Transverse colon (tissue), 4 donors: ENCODE measurements around the gene CTNND2. TPM values are rescaled to one million over a fixed set of nuclear protein-coding genes. Genes with fewer than 3 reads are reported as not detected.

ENCODE experiments used
- DNase-seq: peaks from one replicate; pipeline ENCODE4 v3.0.0-alpha.2; 2019
- H3K27ac ChIP-seq, 4 donors: fragments of 200-600 bp; sonication (generic); 2 replicates each; pipeline ENCODE4 v1.5.1; 2016 to 2018; ENCODE audit warnings: inconsistent platforms in 4 of 4
- H3K27me3 ChIP-seq: fragments of 200-600 bp; sonication (generic); 2 replicates; pipeline ENCODE4 v1.5.1; 2017; ENCODE audit warnings: inconsistent platforms
- H3K36me3 ChIP-seq, 4 donors: fragments of 200-600 bp; sonication (generic); 2 replicates each; pipeline ENCODE4 v1.5.1; 2017 to 2019; ENCODE audit warnings: inconsistent platforms in 4 of 4
- H3K4me1 ChIP-seq, 4 donors: fragments of 200-600 bp; sonication (generic); 2 replicates each; pipeline ENCODE4 v1.5.1; 2017 to 2020; ENCODE audit warnings: inconsistent platforms in 4 of 4
- H3K4me3 ChIP-seq, 4 donors: fragments of 200-600 bp; sonication (generic); 1 replicate in 1 of 4; 2 replicates in 3 of 4; pipeline versions ENCODE4 v1.5.1 to v1.6.1; 2017 to 2019; ENCODE audit warnings: inconsistent platforms in 4 of 4
- H3K9me3 ChIP-seq, 2 donors: fragments of 200-600 bp; sonication (generic); 2 replicates each; pipeline ENCODE4 v1.5.1; 2017 to 2019; ENCODE audit warnings: inconsistent platforms in 2 of 2
- EP300 ChIP-seq: sonication (generic); formaldehyde crosslinking; IDR thresholded peaks from one replicate; pipeline ENCODE4 v1.6.1; 2017; ENCODE audit warnings: antibody characterized with exemption, low read depth
- POLR2A ChIP-seq: fragments of 450-650 bp; IDR thresholded peaks from one replicate; pipeline ENCODE4 v1.6.1; 2016; ENCODE audit warnings: antibody characterized with exemption, mild to moderate bottlenecking, moderate library complexity
- POLR2AphosphoS5 ChIP-seq, 3 donors: sonication (generic); formaldehyde crosslinking; IDR thresholded peaks; one replicate each; pipeline ENCODE4 v1.6.1; 2016; ENCODE audit warnings: antibody characterized with exemption in 3 of 3
- WGBS, 2 donors: methylation state at CpG; one replicate each; pipeline ENCODE4 v1.1.5; 2018; ENCODE audit warnings: low coverage in 1 of 2; 5-methylcytosine and 5-hydroxymethylcytosine counted together
- in situ Hi-C, 4 donors: fragments of 200-750 bp; cut with MboI; loops; one replicate each; pipeline versions ENCODE4 v1.15.0 to v1.15.1; 2017; ENCODE audit warnings: low sequenced_read_pairs in 3 of 4, low pct_ligation_motif_present in 1 of 4, low pct_unique_long_range_greater_than_20kb in 1 of 4
- intact Hi-C: fragments of 100-400 bp; cut with DNase I; formaldehyde crosslinking; loops from one replicate; pipeline ENCODE4 v1.15.1; 2023; ENCODE audit warnings: low total_unique reads
- total RNA-seq, 4 donors: library from RNA; depleted of rRNA; stranded (reverse); fragments of >200 nt; gene quantifications; one replicate each; pipeline ENCODE4 v1.1.0, GENCODE V29; 2016
- TF ChIP-seq, protein P1 (sequence below), 5 experiments: fragments of 200-600 bp in 3 of 5; fragments of 450-650 bp in 2 of 5; sonication (generic) in 3 of 5; IDR thresholded peaks; 1 replicate in 2 of 5; 2 replicates in 3 of 5; pipeline ENCODE4 v1.5.1; 2016 to 2017; ENCODE audit warnings: antibody characterized with exemption in 5 of 5, inconsistent platforms in 3 of 5, mild to moderate bottlenecking in 2 of 5, moderate library complexity in 1 of 5

Gene CTNND2
- total RNA-seq, 4 donors from 2014 or later: 1.9 to 2.1 TPM; not detected in 2

DNA sequence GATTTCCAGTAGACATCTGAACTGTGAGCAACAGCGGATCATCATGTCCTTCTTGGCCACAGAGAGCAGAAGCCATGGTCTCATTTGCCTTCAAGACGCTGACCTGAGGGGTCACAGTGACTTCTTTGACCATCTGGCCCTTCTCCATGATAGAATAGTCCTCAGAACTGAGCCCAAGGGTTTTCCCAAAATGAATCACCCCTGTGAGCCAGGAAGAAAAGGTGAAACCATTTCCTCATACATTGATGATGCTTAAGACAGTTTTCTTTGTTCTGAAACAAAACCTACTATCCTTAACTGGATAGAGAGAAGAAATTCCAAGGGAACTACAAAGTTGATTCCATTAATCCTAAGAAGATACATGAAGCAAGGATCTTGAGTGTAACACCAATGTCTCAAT lies 503.9 kb downstream of the CTNND2 start:
- no peaks in the 10 kb centered on the region for H3K36me3 ChIP-seq
- H3K4me1 ChIP-seq: no peaks in the 10 kb centered on the region
- H3K9me3 ChIP-seq: no peaks in the 10 kb centered on the region
- H3K27me3 ChIP-seq: no peaks in the 10 kb centered on the region
- no peak overlapping the region for H3K27ac ChIP-seq
- DNase-seq: no peak
- in situ Hi-C loops (no loop called here), intact Hi-C loops (no loop called here)
- TF ChIP-seq EP300 (no peak), POLR2AphosphoS5 (IDR thresholded peaks at IDR 0.05) (no peak), POLR2A (no peak)
- TF ChIP-seq, protein P1, sequence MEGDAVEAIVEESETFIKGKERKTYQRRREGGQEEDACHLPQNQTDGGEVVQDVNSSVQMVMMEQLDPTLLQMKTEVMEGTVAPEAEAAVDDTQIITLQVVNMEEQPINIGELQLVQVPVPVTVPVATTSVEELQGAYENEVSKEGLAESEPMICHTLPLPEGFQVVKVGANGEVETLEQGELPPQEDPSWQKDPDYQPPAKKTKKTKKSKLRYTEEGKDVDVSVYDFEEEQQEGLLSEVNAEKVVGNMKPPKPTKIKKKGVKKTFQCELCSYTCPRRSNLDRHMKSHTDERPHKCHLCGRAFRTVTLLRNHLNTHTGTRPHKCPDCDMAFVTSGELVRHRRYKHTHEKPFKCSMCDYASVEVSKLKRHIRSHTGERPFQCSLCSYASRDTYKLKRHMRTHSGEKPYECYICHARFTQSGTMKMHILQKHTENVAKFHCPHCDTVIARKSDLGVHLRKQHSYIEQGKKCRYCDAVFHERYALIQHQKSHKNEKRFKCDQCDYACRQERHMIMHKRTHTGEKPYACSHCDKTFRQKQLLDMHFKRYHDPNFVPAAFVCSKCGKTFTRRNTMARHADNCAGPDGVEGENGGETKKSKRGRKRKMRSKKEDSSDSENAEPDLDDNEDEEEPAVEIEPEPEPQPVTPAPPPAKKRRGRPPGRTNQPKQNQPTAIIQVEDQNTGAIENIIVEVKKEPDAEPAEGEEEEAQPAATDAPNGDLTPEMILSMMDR (IDR thresholded peaks at IDR 0.05): no peak
- 83 to 100% methylated on average over 2 of the region's 2 CpGs for WGBS, 2 donors
- H3K4me3 ChIP-seq: no peak overlapping the region

DNA sequence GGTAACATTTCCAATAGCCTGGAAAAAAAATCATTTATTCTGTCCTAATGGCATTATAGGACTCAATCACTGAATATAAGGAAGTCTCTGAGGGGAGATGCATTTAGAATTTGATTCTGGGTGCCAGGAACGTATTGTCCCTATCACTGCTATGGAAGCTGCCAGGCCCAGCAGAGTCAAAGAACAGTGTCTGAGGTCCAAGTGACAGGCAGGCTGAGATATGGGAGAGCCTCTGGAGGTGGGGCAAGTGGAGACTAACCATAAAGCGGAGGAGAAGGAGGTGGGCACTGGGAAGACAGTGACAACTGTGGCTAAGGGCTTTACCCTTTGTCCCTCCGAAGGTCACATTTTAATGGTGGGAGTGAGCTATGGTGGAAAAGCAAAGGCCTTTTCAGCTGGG lies 505.5 kb downstream of the CTNND2 start:
- intact Hi-C loops (no loop called here), in situ Hi-C loops (no loop called here)
- Histone ChIP-seq H3K9me3 (no peaks in the 10 kb centered on the region), H3K4me1 (no peaks in the 10 kb centered on the region), H3K27me3 (no peaks in the 10 kb centered on the region), H3K4me3 (no peak overlapping the region), H3K36me3 (no peaks in the 10 kb centered on the region), H3K27ac (no peak overlapping the region)
- WGBS, 2 donors: 81 to 86% methylated on average over 3 of the region's 3 CpGs
- DNase-seq: no peak
- TF ChIP-seq POLR2AphosphoS5 (IDR thresholded peaks at IDR 0.05): no peak
- no peak for TF ChIP-seq EP300
- TF ChIP-seq, protein P1 (IDR thresholded peaks at IDR 0.05): no peak
- TF ChIP-seq POLR2A: no peak

DNA sequence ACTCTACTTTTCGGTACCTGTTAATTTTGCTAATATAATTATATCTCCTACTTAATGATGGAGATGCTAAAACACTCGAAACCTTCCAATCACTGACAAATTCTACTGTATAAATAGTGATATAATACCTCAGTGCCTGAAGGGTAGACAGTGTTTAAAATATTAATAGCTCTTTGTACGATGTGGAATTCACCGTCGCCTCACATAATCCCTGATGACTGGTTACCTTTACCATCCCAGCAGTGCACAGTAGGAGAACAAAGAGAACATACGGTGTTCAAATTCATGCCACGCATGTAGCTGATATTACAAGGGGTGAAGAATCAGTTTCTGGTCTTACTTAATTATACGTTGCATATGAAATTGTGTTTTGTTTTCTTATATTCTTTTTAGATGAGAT lies 506.7 kb downstream of the CTNND2 start:
- Histone ChIP-seq H3K27ac (no peak overlapping the region), H3K4me1 (no peaks in the 10 kb centered on the region), H3K9me3 (no peaks in the 10 kb centered on the region), H3K4me3 (no peak overlapping the region), H3K36me3 (no peaks in the 10 kb centered on the region), H3K27me3 (no peaks in the 10 kb centered on the region)
- TF ChIP-seq POLR2AphosphoS5 (IDR thresholded peaks at IDR 0.05) (no peak), POLR2A (no peak), EP300 (no peak)
- TF ChIP-seq, protein P1 (IDR thresholded peaks at IDR 0.05): no peak
- in situ Hi-C loops: no loop called here
- 87 to 88% methylated on average over 8 of the region's 8 CpGs for WGBS, 2 donors
- no peak for DNase-seq
- intact Hi-C loops: no loop called here

DNA sequence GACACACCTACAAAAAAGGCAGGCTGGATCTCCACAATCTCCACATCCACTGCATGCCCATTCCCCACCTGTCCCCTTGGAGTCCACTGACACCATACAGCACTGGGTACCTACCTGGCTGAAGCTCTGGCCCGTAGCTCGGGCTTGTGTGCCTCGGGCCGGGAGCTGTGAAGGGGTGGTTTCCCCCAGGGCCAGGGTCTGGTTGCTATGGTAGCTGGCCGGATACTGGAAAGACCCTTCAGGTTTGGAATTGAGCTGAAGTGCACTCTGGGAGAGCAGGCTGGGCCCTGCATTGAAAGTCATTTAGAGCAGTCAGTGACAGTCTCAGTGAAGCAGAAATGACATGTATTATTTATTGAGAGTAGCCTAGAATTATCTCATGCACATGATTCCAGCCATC lies 507.3 kb downstream of the CTNND2 start:
- no peaks in the 10 kb centered on the region for H3K9me3 ChIP-seq
- DNase-seq: no peak
- WGBS, 2 donors: 81% methylated on average over 5 of the region's 5 CpGs; no CpG with 5 or more reads in 1 of the 2 donors
- no peaks in the 10 kb centered on the region for H3K27me3 ChIP-seq
- no peaks in the 10 kb centered on the region for H3K4me1 ChIP-seq
- no peak overlapping the region for H3K4me3 ChIP-seq
- H3K36me3 ChIP-seq: no peaks in the 10 kb centered on the region
- TF ChIP-seq POLR2AphosphoS5 (IDR thresholded peaks at IDR 0.05) (no peak), POLR2A (no peak), EP300 (no peak)
- TF ChIP-seq, protein P1 (IDR thresholded peaks at IDR 0.05): no peak
- intact Hi-C loops: no loop called here
- in situ Hi-C loops: no loop called here
- no peak overlapping the region for H3K27ac ChIP-seq
